OCI-LY7 (cell line): ENCODE results near the gene MCL1. TPM values are rescaled to one million over a fixed set of nuclear protein-coding genes. Genes with fewer than 3 reads are reported as not detected.

ENCODE experiments used
- BruUV-seq: library from RNA; stranded (reverse); fragments of 400-500 nt; replicated peaks from 2 replicates; lab custom pipeline; 2021; lab: Mats Ljungman, UMichigan
- CTCF ChIA-PET: fragments of 300-600 bp; sonication (Branson Sonifier 250); formaldehyde crosslinking; loops from one replicate; lab custom pipeline; 2022; ENCODE audit warnings: antibody characterized with exemption; ENCODE audit not compliant: unreplicated experiment; lab: Charles Lee
- POLR2A ChIA-PET: fragments of 300-600 bp; sonication (Branson Sonifier 250); formaldehyde crosslinking; loops from one replicate; lab custom pipeline; 2022; ENCODE audit warnings: antibody characterized with exemption; lab: Charles Lee
- DNase-seq: peaks from one replicate; pipeline ENCODE4 v3.0.0-alpha.2; 2015; ENCODE audit warnings: low spot score
- H2AFZ ChIP-seq: fragments of 200-600 bp; sonication (generic), shearing (Covaris generic); 2 replicates; pipeline ENCODE4 v1.6.1; 2014; ENCODE audit warnings: mild to moderate bottlenecking, antibody characterized with exemption, low read length, moderate library complexity
- H3K27ac ChIP-seq: fragments of 200-600 bp; sonication (generic); 2 replicates; pipeline ENCODE4 v1.5.1; 2014; ENCODE audit warnings: mixed run types, low read depth, mild to moderate bottlenecking, moderate library complexity, low read length, inconsistent platforms; ENCODE audit not compliant: poor library complexity, severe bottlenecking
- H3K36me3 ChIP-seq: fragments of 200-600 bp; sonication (generic); 2 replicates; pipeline ENCODE4 v1.6.1; 2014; ENCODE audit warnings: mild to moderate bottlenecking, antibody characterized with exemption, low read length, moderate library complexity, mixed read lengths; ENCODE audit not compliant: insufficient read depth
- H3K4me1 ChIP-seq: fragments of 200-600 bp; sonication (generic); 2 replicates; pipeline ENCODE4 v1.5.1; 2014; ENCODE audit warnings: mild to moderate bottlenecking, low read length; ENCODE audit not compliant: insufficient read depth, poor library complexity, severe bottlenecking
- H3K4me2 ChIP-seq: fragments of 200-600 bp; sonication (generic); 2 replicates; pipeline ENCODE4 v1.6.1; 2014; ENCODE audit warnings: mild to moderate bottlenecking, low read length
- H3K4me3 ChIP-seq: fragments of 200-600 bp; sonication (generic); 2 replicates; pipeline ENCODE4 v1.5.1; 2014; ENCODE audit warnings: mild to moderate bottlenecking, low read depth, low read length; ENCODE audit not compliant: poor library complexity, severe bottlenecking
- H3K79me2 ChIP-seq: fragments of 200-600 bp; sonication (generic); 2 replicates; pipeline ENCODE4 v1.6.1; 2016; ENCODE audit warnings: low read depth, mild to moderate bottlenecking, low read length, moderate library complexity, mixed read lengths; ENCODE audit not compliant: insufficient read depth
- H3K9me2 ChIP-seq: fragments of 200-600 bp; sonication (generic); 2 replicates; pipeline ENCODE4 v1.6.1; 2016; ENCODE audit warnings: mild to moderate bottlenecking, low read length, mixed read lengths; ENCODE audit not compliant: insufficient read depth
- H3K9me3 ChIP-seq: fragments of 200-600 bp; sonication (generic); 2 replicates; pipeline ENCODE4 v1.6.1; 2014; ENCODE audit warnings: mild to moderate bottlenecking, mixed run types, low read length, mixed read lengths
- H4K20me1 ChIP-seq: fragments of 200-600 bp; sonication (generic); 2 replicates; pipeline ENCODE4 v1.6.1; 2014; ENCODE audit warnings: mild to moderate bottlenecking, antibody characterized with exemption, low read length, moderate library complexity, mixed read lengths; ENCODE audit not compliant: insufficient read depth
- EZH2phosphoT487 ChIP-seq: fragments of 200-600 bp; sonication (generic); IDR thresholded peaks from 2 replicates; pipeline ENCODE4 v1.6.1; 2018; ENCODE audit warnings: low read depth, borderline replicate concordance, mild to moderate bottlenecking, mixed run types, antibody characterized with exemption, low read length, moderate library complexity, mixed read lengths
- intact Hi-C: fragments of 100-400 bp; cut with micrococcal nuclease; formaldehyde crosslinking; loops from one replicate; pipeline ENCODE4 v1.10.0; 2022; ENCODE audit not compliant: unreplicated experiment
- total RNA-seq, 2 experiments: library from RNA; depleted of rRNA in 1 of 2; stranded (reverse); fragments of >200 nt in 1 of 2; shearing (Covaris generic) in 1 of 2; gene quantifications; 2 replicates each; pipeline ENCODE4 v1.2.3, GENCODE V29; 2014 to 2022
- TF ChIP-seq, protein P1 (sequence below): fragments of 200-600 bp; sonication (generic); conservative IDR thresholded peaks from 2 replicates; pipeline ENCODE4 v1.5.1; 2014; ENCODE audit warnings: mild to moderate bottlenecking, antibody characterized with exemption, low read length, moderate library complexity, mixed read lengths

The MCL1 gene
- total RNA-seq, 2 experiments from 2014 or later = 102 to 157 TPM

DNA sequence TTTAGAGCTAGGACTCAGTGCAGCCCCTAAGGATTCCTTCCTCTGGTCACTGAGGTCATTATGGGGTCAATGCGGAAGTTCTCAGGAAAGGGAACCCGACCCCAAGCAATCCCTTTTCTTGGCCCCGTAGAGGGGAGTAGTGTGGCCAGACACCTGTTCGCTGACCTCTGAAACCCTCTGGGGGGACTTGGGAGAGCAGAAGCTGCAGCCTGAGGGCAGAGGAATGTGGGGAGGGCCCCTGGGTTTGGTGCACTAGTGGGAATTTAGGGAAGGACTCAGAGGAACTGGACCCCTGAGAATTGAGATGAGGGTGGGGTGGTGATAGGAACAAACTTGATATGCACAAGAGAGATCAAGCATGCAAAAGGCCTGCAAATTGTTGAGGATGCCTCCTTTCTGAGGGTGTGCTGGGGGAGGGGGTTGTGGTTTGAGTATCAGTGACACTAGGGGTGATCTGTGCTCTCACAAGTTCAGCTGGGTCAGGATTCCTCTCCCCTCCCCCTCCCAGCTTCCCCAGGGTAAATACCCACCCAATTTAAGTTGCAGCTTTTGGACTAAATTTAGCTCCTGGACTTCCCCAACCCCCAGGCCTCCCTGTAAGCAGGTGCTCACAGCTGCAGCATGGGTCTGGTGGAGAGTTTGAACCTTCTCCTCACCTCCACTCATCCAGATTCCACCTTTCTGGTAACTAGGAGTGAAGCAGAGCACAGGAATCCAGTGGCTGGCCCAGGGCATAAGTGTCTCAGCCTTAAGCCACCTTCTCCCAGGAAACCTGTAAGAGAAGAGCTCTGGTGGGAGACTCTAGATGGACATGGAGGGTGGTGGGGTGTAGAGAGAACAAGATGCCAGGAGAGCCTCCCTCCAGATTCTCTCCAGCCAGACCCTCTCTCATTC is 16.7 kb downstream of the MCL1 start:
- no peaks in the 10 kb centered on the region for H3K9me2 ChIP-seq
- H3K9me3 ChIP-seq = no peaks in the 10 kb centered on the region
- peak; percentile 99 for DNase-seq
- peaks cover 79% of the 10 kb centered on the region for H3K4me1 ChIP-seq
- H3K36me3 ChIP-seq = no peaks in the 10 kb centered on the region
- H2AFZ ChIP-seq = no peak overlapping the region; the same call in 1 of the 2 replicates
- peaks cover 25% of the 10 kb centered on the region; the same call in 1 of the 2 replicates for H3K79me2 ChIP-seq
- peak overlapping the region; percentile 99 for H3K27ac ChIP-seq
- no peaks in the 10 kb centered on the region for H4K20me1 ChIP-seq
- TF ChIP-seq, protein P1, sequence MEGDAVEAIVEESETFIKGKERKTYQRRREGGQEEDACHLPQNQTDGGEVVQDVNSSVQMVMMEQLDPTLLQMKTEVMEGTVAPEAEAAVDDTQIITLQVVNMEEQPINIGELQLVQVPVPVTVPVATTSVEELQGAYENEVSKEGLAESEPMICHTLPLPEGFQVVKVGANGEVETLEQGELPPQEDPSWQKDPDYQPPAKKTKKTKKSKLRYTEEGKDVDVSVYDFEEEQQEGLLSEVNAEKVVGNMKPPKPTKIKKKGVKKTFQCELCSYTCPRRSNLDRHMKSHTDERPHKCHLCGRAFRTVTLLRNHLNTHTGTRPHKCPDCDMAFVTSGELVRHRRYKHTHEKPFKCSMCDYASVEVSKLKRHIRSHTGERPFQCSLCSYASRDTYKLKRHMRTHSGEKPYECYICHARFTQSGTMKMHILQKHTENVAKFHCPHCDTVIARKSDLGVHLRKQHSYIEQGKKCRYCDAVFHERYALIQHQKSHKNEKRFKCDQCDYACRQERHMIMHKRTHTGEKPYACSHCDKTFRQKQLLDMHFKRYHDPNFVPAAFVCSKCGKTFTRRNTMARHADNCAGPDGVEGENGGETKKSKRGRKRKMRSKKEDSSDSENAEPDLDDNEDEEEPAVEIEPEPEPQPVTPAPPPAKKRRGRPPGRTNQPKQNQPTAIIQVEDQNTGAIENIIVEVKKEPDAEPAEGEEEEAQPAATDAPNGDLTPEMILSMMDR = no peak
- no peak for TF ChIP-seq EZH2phosphoT487
- POLR2A ChIA-PET = interaction anchor here (0.8 to 10.5 kb wide), 11 partner anchors 13 to 363 kb away, joined by 3 to 260 read pairs (median 4); partner anchors contain the start of genes GOLPH3L, MCL1 and SETDB1
- H3K4me3 ChIP-seq = peak overlapping the region; percentile 74
- intact Hi-C loops = loop anchor here (1.0 to 10.0 kb wide), 4 partner anchors 17 to 205 kb away; partner anchors contain the start of genes CTSS, MCL1 and RPRD2
- no TSS peak for BruUV-seq
- peak overlapping the region; percentile 97 for H3K4me2 ChIP-seq
- CTCF ChIA-PET = interaction anchor here (0.6 to 3.0 kb wide), 7 partner anchors 12 to 390 kb away, joined by 3 to 12 read pairs (median 4); partner anchors contain the start of gene MCL1

DNA sequence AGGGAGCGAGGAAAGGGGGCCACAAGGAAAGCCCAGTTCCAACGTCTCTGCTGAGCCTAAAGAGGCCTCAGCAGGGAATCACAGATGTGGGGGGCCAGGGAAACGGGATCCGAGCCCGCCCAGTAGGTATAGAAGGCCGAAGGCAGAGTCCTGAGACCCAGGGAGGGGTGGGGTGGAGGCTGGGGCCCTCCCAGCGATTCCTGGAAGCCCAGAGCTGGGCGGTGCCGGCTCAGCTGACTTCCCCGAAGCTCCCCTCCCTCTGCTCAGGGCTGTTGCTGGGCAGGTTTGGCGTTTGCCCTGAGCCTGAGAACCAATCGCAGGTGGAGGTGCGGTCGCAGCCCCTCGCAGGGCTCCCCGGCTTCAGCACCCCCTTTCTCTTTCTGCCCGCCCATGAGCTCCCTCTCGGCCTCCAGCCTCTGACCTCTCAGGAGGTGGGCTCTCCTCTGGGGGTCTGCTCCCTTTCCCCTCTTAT is 17.4 kb downstream of the MCL1 start:
- Histone ChIP-seq H3K9me3 (no peaks in the 10 kb centered on the region), H3K4me1 (peaks cover 72% of the 10 kb centered on the region), H3K9me2 (no peaks in the 10 kb centered on the region), H4K20me1 (no peaks in the 10 kb centered on the region), H3K36me3 (no peaks in the 10 kb centered on the region), H3K27ac (peak overlapping the region; percentile 99), H3K4me3 (peak overlapping the region; percentile 74), H3K79me2 (peaks cover 25% of the 10 kb centered on the region; the same call in 1 of the 2 replicates), H2AFZ (peak overlapping the region; percentile 56; the same call in 1 of the 2 replicates), H3K4me2 (peak overlapping the region; percentile 97)
- POLR2A ChIA-PET = interaction anchor here (0.8 to 10.5 kb wide), 9 partner anchors 14 to 364 kb away, joined by 3 to 260 read pairs (median 5); partner anchors contain the start of genes ENSA, GOLPH3L, MCL1 and SETDB1
- intact Hi-C loops = loop anchor here (1.0 to 10.0 kb wide), 8 partner anchors 59 to 413 kb away; partner anchors contain the start of genes ARNT, CERS2, CTSS and GOLPH3L
- no TSS peak for BruUV-seq
- TF ChIP-seq EZH2phosphoT487 = no peak
- TF ChIP-seq, protein P1 = no peak
- DNase-seq = peak; percentile 83
- CTCF ChIA-PET = interaction anchor here (0.8 to 3.0 kb wide), 5 partner anchors 15 to 360 kb away, joined by 3 to 12 read pairs (median 5); partner anchors contain the start of gene MCL1
